ENCODE results near the gene COL23A1.

COL23A1 gene

DNA sequence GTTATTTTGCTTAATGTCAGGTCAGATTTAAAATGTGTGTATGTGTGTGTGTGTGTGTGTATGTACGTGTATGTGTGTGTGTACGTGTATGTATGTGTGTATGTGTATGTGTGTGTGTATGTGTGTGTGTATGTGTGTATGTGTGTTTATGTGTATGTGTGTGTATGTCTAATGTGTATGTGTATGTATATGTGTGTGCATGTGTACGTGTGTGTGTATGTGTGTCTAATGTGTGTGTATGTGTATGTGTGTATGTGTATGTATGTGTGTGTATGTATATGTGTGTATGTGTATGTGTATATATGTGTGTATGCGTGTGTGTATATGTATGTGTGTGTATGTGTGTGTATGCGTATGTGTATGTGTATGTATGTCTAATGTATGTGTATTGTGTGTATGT is 232.5 kb downstream of the COL23A1 start:
- DNase-seq (ENCODE audit: low read depth): no peak

DNA sequence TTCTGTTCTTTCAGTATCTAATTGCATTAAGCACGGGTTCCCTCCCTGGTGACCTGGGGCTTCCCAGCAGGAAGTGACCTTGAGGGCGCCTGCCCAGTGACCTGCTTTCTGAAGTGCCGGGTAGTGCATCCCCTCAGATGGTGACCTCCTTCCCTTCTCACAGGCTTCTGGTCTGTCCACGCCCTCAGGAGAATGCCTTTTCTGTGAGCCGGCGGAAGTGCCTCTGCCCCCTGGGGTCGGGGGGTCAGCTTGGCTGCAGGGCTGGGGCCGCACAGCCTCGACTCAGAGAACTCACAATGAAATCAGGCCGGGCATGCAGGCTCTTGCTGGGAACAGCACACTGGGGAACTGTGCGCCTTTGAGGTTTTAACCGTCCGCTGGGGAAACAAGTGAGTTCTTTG is 233.1 kb downstream of the COL23A1 start:
- no peak for DNase-seq (ENCODE audit: low read depth)

DNA sequence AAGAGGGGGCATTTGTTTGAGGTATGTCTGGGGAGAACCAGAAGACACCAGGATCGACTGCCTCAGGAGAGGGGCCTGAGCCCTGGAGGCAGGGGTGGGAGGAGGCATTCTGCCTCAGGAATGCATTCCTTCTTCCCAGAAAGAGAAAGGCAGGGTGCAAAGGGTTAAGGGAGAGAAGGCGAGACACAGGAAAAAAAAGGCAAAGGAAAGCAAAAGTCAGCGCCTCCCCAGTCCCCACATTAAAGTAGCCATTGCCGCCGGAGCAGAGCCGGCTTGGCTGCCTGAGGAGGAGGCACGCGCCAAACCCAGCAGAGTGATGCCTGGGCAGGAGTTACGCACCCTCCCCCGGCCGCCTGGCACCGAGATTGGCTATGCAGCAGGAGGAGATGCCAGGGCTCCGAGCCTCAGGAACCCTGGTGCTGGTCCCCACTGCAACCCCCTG is 233.7 kb downstream of the COL23A1 start:
- no peak for DNase-seq (ENCODE audit: low read depth)

DNA sequence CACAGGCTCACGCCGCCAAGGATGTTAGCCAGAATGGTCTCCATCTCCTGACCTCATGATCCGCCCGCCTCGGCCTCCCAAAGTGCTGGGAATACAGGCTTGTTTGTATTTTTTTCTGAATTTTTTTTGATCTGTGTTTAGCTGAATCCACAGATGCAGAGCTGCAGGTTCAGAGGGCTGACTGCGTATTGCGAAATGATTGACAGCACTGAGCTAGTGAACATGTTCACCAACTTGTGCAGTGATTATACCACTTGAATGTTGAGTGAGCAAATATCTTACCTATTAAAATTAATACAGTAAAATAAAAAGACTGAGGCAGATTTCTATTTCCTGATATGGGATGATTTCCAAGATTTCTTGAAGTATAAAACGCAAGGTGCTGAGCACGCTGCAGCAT is 234.5 kb downstream of the COL23A1 start:
- no peak for DNase-seq (ENCODE audit: low read depth)

DNA sequence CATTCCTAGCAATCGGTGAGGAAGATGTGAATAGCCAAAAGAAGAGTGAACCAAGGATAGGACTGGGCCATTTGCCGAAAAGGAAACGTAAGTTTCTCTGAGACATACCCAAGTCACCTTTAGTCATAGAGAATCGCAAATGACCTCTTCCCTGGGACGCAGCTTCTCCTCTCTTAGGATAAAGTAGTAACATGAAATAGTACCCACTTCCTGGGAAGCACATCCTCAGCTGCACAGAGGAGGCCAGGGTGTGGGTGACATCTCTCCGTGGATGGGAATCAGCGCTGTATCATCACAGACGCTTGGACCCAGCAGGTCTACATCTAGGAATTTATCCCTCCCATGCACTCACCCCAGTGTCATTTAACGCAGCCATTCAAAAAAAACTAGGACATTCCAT is 236.7 kb downstream of the COL23A1 start:
- DNase-seq (ENCODE audit: low read depth): no peak

DNA sequence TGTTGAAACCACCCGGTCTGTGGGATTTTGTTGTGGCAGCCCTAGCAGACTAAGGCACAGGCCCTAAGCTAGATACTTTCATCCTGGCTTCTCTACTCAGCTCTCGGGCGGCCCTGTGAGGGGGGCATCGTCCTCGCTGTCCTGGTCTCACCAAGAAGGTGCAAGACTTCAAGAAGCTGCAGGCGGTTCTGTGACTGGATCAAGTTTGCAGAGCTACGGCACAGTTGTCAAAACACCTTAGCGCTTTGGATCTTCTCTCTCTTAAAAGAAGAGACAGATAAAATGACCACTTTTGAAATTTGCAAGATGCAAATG is 238.2 kb downstream of the COL23A1 start:
- DNase-seq (ENCODE audit: low read depth): no peak

DNA sequence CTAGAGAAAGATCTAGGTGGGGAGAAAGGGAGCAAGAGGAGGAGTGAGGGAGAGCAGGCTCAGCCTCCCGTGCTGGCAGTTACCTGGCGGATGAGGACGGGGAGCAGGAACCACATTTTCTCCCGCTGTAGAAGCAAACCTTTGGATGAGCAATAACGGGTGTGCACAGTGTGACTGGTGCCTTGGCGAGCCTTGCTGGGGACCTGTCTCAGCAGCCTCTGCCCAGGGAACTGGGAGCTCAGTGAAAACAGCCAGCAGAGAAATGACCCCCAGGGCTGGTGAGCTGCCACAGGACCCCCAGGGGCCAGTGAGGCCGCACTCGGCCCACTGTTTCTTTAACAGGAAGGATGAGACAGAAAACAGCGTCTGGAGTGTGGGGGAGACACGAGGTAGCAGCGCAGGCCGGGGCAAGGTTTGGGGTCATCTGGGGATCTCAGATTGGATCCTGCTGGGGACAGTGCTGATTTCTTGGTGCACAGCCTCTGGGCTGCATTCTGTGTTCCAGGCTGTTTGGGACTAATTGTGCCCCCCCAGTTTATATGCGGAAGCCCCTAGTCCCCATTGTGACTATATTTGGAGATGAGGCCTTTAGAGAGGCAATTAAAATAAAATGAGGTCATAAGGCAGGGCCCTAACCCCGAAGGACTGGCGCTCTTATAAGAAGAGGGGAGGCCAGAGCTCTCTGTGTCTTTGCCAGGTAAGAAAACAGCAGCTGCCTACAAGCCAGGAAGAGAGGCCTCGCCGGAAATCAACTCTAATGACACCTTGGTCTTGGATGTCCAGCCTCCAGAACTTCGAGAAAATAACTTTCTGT is 238.8 kb downstream of the COL23A1 start:
- no peak for DNase-seq (ENCODE audit: low read depth)

DNA sequence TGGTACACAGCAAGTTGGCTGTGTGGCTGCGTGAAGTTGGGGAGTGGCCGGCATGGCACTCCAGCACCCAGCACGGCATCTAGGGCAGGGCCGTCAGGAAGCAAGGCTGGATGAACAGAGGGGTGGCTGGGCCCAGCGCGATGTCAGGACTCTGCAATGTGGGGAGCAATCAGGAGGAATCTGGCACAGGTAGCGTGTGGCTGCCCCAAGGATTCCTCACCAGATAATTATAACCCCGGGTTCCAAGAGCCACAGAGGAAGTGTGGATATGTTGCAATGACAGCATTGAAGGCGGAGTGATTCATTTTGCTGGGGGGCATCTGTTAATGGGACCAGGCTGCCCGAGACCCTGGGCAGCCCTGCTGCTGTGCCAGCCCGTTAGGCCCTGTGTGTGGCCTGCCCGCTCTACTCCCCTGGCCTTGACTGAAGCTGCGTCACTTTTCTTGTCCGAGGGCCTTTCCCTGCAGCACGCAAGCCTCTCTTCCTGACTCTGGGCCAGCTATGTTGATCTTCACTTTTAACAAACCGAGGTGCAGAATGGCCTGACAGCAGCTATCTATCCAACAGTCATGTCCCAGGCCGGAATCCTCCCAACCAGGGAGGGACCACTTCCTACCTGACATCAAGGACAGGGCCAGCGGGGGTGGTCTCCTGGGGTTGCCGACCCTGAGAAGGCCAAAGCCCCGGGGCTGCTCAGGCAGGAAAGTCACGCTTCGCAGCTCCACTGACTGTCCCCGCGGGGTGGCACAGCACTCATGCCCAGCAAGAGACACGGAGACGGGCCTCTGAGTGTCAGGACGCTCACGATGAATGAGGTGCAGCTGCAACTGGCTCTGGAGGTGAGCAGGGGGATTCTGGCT is 239.6 kb downstream of the COL23A1 start:
- no peak for DNase-seq (ENCODE audit: low read depth)

DNA sequence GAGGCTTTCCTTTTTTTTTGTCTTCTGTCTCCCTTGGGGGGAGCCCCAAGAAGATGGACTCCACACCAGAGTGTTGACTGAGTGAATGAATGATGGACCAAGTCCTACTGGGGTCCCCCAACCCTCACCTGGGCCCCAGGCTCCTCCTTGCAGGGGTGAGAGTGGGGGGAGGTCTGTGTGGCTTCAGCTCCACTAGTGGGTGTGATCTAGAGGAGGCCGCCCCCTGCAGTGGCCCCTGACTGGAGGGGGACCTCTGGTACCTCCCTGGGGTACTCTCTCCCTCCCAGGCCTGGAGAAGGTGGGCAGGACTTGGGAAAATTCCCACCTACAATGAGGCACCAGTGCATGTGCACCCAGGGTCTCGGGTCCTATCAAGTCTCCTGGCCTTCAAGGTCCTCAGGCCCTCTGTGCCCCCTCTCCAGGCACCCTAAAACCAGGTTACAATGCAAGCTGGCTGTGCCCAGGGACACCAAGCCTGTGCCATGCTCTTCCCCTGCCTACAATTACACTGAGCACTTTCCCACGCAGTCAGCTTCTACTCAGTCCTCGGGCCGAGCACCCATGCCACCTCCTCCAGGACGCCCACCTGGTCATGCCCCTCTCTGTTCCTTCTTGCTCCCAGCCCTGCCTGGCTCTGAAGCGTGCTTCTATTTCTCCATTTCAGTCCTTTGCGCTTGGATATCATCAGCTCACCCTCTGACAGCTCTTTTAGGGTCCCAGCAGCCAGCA is 240.4 kb downstream of the COL23A1 start:
- DNase-seq (ENCODE audit: low read depth): no peak

DNA sequence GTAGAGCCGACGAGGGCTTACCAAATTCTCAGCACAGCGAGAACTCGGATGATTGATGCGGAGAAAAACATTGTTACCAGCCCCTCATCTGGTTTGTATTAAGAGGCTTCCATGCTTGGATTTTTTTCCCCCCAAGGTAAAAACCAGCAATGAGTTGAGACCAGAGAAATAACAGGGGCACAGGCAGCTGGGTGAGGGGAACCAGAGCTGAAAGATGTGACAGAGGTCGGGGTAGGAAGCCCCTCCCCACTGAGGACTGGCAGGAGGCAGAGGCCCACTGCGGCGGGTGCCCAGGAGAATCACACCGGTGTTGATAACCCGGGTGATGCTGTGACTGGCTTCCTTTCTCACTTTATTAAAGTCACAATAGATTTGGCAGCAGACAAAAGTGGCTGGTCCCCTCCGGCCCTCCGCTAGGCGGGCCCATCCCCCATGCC is 241.1 kb downstream of the COL23A1 start:
- no peak for DNase-seq (ENCODE audit: low read depth)

DNA sequence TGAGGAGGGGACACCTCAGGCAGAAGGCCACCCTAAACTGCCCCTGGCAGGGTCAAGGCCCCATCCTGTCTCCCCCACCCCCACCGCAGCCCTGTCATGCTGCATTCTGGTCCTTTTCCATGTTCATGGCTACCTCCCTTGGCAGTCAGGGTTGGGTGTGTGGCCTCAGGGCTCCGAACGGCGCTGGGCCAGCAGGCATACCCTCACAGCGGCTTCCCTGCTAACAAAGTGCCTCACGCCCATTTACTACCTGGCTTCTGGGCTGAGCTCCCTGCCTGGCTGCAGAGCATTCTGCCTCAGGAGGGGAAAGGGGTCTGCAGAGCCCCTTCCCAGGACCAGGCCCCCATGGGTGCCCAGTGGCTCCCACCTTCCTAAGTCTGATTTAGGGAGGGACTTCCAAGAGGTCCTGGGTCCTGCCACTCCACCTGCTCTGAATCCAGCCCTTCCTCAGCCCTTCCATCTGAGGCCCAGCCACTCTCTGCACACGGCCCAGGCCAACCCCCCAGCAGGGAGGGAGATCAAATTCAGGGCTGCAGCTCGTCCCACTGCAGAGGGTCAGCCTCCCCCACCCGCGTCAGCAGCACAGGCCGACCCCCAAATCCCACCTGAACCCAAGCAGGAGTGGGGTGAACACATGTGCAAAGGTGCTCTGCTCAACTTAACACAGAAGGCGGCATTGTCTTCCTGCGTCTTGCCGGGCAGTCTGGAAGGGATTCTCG is 241.7 kb downstream of the COL23A1 start:
- DNase-seq (ENCODE audit: low read depth): no peak

DNA sequence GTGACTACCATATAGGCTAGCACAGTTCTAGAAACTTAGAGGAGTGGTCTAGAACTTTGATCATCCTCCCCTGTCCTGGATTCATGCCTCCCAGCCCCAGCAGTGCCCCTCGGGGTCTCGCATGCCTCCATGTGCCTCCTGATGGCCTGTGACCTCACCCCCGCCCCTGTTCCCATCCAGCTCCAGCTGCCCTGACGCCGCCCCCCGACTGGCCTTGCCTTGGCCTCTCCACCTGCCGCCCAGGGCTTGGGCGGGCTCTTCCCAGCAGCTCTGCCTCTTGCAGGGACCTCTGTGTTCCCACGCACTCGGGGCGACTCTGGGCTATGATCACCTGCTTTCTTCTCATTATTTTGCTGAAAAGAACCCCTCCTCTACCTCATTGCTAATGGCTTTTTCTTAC is 242.2 kb downstream of the COL23A1 start:
- DNase-seq (ENCODE audit: low read depth): no peak

DNA sequence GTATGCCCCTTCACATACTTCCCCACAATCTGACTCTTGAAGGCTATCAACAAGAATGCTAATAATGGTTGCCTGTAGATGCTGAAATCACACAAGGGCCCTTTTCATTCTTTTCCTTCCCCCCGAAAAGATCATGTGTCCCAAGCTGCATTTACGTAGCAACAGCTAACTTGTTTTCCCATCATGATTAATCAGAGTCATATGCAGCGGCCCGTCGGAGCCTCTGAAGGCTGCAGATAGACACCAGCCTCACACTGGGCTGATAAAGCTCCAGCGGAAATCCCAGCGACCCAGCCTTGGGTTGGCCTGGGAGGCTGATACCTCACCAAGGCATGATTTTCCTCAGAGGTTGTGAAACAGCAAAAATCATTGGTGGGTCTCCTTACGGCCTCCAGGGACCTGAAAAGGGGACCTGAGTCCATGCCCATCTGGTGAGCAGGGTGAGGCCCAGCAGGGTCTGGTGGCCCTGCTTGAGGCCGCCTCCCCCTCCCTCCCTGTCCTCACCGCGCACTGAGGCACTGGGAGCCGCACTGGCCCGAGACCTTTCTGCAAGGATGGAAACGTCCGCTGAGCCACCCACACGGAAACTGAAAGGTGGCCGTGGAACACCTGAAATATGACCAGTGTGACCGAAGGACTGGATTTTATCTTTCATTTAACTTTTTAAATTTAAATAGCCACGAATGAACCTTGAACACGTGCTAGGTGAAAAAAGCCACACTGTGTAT is 243.4 kb downstream of the COL23A1 start:
- DNase-seq (ENCODE audit: low read depth): no peak

DNA sequence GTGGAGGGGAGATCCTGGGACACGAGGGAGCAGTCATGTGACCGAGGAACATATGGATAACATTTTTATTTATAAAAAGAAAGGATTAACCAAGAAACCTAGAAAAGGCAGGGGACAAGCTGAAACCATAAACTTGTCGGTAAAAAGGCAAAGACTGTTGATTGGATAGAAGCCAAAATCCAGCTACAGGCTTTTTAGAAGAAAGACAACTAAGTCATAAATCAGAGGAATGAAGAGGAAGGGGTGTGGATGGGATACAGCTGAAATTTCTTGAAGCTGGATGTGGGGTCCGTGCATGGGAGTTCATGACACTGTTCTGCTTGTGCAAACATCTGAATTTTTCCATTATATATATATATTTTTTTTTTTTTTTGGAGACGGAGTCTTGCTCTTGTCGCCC is 246.9 kb downstream of the COL23A1 start:
- no peak for DNase-seq (ENCODE audit: low read depth)

DNA sequence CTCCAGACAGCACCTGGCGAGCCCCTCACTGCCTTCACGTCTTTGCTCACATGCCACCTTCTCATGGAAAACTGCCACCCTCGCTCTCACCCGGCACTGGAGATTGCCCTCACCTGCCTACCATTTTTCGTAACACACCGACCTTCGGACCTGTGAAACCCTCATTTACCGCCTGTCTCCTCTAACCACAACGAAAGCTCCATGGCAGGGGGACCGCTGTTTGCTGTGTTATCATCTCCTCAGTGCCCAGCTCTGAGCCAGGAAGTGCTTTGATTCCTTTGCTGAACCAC is 248.4 kb downstream of the COL23A1 start:
- no peak for DNase-seq (ENCODE audit: low read depth)

DNA sequence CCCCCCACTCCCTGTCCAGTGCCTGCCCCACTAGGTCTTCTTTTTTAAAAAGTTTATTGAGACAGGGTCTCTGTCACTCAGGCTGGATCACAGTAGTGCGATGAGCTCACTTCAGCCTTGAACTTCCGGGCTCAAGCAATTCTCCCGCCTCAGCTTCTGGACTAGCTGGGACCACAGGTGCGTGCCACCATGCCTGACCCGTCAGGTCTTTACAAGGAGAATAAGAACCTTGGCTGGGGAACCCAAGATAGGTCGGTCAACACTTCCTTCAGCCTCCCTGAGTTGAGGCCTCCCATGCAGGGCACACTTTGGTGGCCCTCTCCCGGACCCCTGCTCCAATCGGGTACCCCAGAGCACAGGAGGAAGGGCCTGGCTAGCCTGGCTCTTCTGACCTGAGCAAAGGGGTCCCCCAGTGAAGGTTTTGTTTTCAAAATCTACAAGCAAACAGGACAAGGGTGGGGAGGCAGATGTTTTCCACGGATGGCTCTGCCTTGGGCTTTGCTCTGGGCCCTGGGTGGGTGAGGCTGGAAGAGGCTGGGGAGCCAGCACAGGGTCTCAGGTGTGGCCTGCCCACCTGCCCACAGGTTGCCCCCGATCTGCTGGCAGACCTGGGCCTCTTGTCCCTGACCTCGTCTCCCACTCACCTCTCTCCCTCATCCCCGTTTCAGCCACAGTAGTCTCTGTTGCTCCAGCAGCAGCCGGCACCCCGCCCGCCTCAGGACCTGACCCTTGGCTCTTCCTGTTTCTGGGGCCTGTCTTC is 248.9 kb downstream of the COL23A1 start:
- no peak for DNase-seq (ENCODE audit: low read depth)

DNA sequence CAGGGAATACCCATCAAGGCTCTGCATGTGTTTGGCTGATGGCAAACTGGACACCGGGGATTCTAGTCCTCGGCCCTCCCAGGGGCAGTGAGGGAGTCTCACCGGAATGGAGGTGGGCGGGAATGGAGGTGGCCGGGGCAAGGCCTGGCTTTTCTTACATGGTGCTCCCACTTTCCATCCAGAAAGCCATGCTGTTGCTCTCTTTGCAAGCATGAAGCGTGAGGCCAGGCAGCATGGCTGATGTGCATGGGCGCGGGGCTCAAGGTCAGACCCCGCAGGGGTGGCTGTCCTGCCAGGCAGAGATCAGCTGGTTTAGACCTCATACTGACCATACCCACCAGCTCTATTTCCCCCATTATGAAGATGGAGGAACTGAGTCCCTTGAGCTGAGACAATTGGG is 249.6 kb downstream of the COL23A1 start:
- DNase-seq (ENCODE audit: low read depth): no peak

DNA sequence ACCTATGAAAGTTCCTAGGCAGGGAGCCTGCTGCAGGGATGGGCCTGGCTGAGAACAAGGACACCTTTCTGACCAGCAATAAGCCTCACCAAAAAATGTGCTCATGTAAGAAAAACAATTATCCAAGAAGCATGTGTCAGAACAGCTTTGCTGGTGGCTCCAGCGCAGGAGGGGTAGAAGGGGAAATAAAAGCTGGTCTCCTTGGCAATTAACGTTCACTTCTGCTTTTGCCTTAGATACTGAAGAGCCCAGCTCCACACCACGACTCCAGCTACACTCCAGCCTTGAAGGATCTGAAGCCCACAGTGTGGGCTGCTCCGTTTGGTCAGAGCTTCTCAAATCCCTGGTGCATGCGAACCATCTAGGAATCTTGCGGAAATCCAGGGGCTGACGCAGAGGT is 250.0 kb downstream of the COL23A1 start:
- no peak for DNase-seq (ENCODE audit: low read depth)

DNA sequence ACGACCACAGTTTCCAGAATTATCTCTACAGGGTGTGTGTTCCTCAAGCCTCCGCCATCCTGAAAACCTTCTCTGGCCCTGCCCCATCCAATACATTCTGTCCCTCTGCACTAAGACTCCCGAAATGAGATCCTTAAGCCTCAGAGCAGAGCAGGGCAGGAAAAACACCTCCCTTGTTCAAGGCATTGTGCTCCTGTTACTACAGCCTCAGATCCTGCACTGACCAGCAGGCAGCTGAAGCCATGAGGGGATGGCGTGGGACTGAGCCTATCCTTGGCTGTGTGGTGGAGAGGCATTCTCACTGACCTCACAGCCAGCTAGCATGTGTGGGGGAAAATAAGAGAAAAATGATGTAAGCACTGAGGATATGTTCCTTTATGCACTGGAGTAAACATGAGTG is 250.9 kb downstream of the COL23A1 start:
- no peak for DNase-seq (ENCODE audit: low read depth)

DNA sequence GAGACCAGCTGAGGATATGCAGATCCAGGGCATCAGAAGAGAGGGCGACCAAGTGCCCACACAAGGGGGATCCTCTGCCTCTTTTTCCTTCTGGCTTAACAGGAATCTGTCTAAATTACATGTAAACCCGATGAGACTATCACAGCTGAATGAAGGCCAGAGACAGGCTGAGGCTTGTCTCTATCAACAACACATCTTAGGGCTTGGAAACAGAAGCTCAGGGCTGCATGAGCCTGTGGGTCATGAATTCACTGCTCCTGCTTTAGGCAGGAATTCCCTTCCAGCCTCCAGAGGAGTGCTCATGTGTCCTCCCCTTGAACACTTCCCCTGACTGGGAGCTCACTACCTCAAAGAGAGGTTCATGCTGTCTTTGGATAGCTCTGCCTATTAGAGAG is 251.4 kb downstream of the COL23A1 start:
- no peak for DNase-seq (ENCODE audit: low read depth)

Measured in GM04503 (cell line).